A673 (cell line): ENCODE results near the gene HACD2. TPM values are rescaled to one million over a fixed set of nuclear protein-coding genes. Genes with fewer than 3 reads are reported as not detected.

Experiments
- BruUV-seq: library from RNA; stranded (reverse); fragments of 400-500 nt; replicated peaks from 2 replicates; lab custom pipeline; 2021; lab: Mats Ljungman, UMichigan
- CTCF ChIA-PET: fragments of 300-600 bp; sonication (Branson Sonifier 250); formaldehyde crosslinking; loops from one replicate; lab custom pipeline; 2022; ENCODE audit warnings: antibody characterized with exemption; lab: Charles Lee
- POLR2A ChIA-PET: fragments of 300-600 bp; sonication (Branson Sonifier 250); formaldehyde crosslinking; loops from one replicate; lab custom pipeline; 2022; ENCODE audit warnings: antibody characterized with exemption; ENCODE audit not compliant: low non-redundant PET; lab: Charles Lee
- DNase-seq: peaks from one replicate; pipeline ENCODE4 v3.0.0-alpha.2; 2015; ENCODE audit warnings: low spot score
- H3K27ac ChIP-seq: fragments of 200-600 bp; sonication (generic); 2 replicates; pipeline ENCODE4 v1.5.1; 2016; ENCODE audit warnings: mixed run types, low read depth, mild to moderate bottlenecking, mixed read lengths, antibody characterized with exemption, low read length; ENCODE audit not compliant: poor library complexity, severe bottlenecking
- H3K27me3 ChIP-seq: fragments of 200-600 bp; sonication (generic); replicated peaks from 2 replicates; pipeline ENCODE4 v1.6.1; 2017; ENCODE audit warnings: mixed run types, low read depth, mild to moderate bottlenecking, mixed read lengths, antibody characterized with exemption, low read length; ENCODE audit not compliant: insufficient read depth, poor library complexity
- H3K36me3 ChIP-seq: fragments of 200-600 bp; sonication (generic); 2 replicates; pipeline ENCODE4 v1.6.1; 2016; ENCODE audit warnings: mixed run types, mild to moderate bottlenecking, mixed read lengths, antibody characterized with exemption, low read length; ENCODE audit not compliant: insufficient read depth, poor library complexity, severe bottlenecking
- H3K4me1 ChIP-seq: fragments of 200-600 bp; sonication (generic); 2 replicates; pipeline ENCODE4 v1.6.1; 2017; ENCODE audit warnings: mixed run types, mild to moderate bottlenecking, mixed read lengths, antibody characterized with exemption, low read length; ENCODE audit not compliant: insufficient read depth, poor library complexity, severe bottlenecking
- H3K4me3 ChIP-seq: fragments of 200-600 bp; sonication (generic); 2 replicates; pipeline ENCODE4 v1.5.1; 2016; ENCODE audit warnings: low read depth, mixed run types, mild to moderate bottlenecking, mixed read lengths, low read length; ENCODE audit not compliant: poor library complexity, severe bottlenecking
- H3K9me3 ChIP-seq: fragments of 200-600 bp; sonication (generic); 2 replicates; pipeline ENCODE4 v1.6.1; 2016; ENCODE audit warnings: mixed run types, low read depth, mild to moderate bottlenecking, mixed read lengths, antibody characterized with exemption, low read length; ENCODE audit not compliant: poor library complexity, severe bottlenecking
- CTCF ChIP-seq: fragments of 300-800, 200-600 bp; sonication (generic); conservative IDR thresholded peaks from 2 replicates; pipeline ENCODE4 v1.5.1; 2017; ENCODE audit warnings: low read depth, mild to moderate bottlenecking, antibody characterized with exemption, low read length, moderate library complexity, mixed read lengths
- EZH2 ChIP-seq: fragments of 200-600 bp; sonication (generic); IDR thresholded peaks from 2 replicates; pipeline ENCODE4 v1.6.1; 2017; ENCODE audit warnings: borderline replicate concordance, low read depth, mild to moderate bottlenecking, mixed read lengths, antibody characterized with exemption, low read length; ENCODE audit not compliant: poor library complexity, severe bottlenecking
- intact Hi-C: fragments of 100-400 bp; cut with micrococcal nuclease; formaldehyde crosslinking; loops from one replicate; pipeline ENCODE4 v1.10.0; 2022; ENCODE audit not compliant: unreplicated experiment
- total RNA-seq: library from RNA; stranded (reverse); gene quantifications from 2 replicates; pipeline ENCODE4 v1.2.3, GENCODE V29; 2021

Gene HACD2
- total RNA-seq, 1 experiment from 2014 or later: 49.3 TPM

- no peaks in the 10 kb centered on the region for H3K9me3 ChIP-seq
- ChIA-PET POLR2A (no interaction called here), CTCF (no interaction called here)
- H3K36me3 ChIP-seq: no peaks in the 10 kb centered on the region
- H3K4me1 ChIP-seq: peaks cover 9% of the 10 kb centered on the region
- intact Hi-C loops: no loop called here
- TF ChIP-seq EZH2: no peak
- TF ChIP-seq CTCF: no peak
- no TSS peak for BruUV-seq
- no peaks in the 10 kb centered on the region for H3K27me3 ChIP-seq
- DNase-seq: no peak
- H3K4me3 ChIP-seq: no peak overlapping the region
- H3K27ac ChIP-seq: no peak overlapping the region
These were observed 43.1 kb upstream of the HACD2 start for GRCh38 chr3:123627673-123628670.

- H3K36me3 ChIP-seq: no peaks in the 10 kb centered on the region
These were observed 42.0 kb upstream of the HACD2 start for GRCh38 chr3:123626881-123627280.

GRCh38 chr3:123624302-123624701, 39.4 kb upstream of the HACD2 start:
- no peak overlapping the region for H3K4me3 ChIP-seq
- ChIA-PET CTCF (interaction anchor here (0.6 kb wide), 1 partner anchor 1102 kb away, joined by 7 read pairs; no protein-coding TSS in a partner anchor), POLR2A (no interaction called here)
- TF ChIP-seq EZH2: no peak
- TF ChIP-seq CTCF: no peak
- H3K36me3 ChIP-seq: no peaks in the 10 kb centered on the region
- H3K9me3 ChIP-seq: no peaks in the 10 kb centered on the region
- no TSS peak for BruUV-seq
- H3K27me3 ChIP-seq: no peaks in the 10 kb centered on the region
- H3K4me1 ChIP-seq: peaks cover 2% of the 10 kb centered on the region
- intact Hi-C loops: no loop called here
- H3K27ac ChIP-seq: no peak overlapping the region
- no peak for DNase-seq

More at GRCh38 chr3:123626881-123627280, 42.0 kb upstream of the HACD2 start:
- H3K4me3 ChIP-seq: no peak overlapping the region
- POLR2A ChIA-PET: no interaction called here
- no peaks in the 10 kb centered on the region for H3K27me3 ChIP-seq
- CTCF ChIA-PET: no interaction called here
- no peak overlapping the region for H3K27ac ChIP-seq
- TF ChIP-seq CTCF (no peak), EZH2 (no peak)
- intact Hi-C loops: no loop called here
- no peaks in the 10 kb centered on the region for H3K4me1 ChIP-seq
- DNase-seq: no peak
- no peaks in the 10 kb centered on the region for H3K9me3 ChIP-seq
- BruUV-seq: no TSS peak
